ENCODE results near the gene DOCK2. TPM values are rescaled to one million over a fixed set of nuclear protein-coding genes. Genes with fewer than 3 reads are reported as not detected.

Gene DOCK2
- total and polyA plus RNA-seq, 2 donors: 4.1 to 19.1 TPM

DNA sequence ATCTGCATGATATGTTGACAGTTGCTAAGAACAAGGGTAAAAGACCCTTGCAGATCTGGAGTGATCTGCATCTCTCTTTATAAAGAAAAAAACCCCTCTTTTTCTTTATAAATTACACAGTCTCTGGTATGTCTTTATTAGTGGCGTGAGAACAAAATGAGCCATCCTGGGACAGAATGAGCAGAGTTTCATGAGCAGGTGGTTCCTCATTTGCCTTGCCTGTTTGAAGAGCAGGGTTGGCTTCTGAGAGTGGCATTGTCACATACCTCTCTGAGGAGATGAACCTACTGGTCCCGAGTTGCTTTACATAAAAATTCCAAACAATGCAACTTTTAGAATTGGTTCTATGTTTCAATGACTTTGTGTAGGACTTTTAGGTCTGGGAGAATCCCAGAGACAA is 249.0 kb downstream of the DOCK2 start:
- DNase-seq (ENCODE audit: extremely low spot score): no peak
- no peaks in the 10 kb centered on the region for H3K36me3 ChIP-seq (ENCODE audit: insufficient read depth)
- H3K27ac ChIP-seq (ENCODE audit: low read depth): no peak overlapping the region
- H3K4me1 ChIP-seq (ENCODE audit: insufficient read depth): no peaks in the 10 kb centered on the region
- H3K4me3 ChIP-seq (ENCODE audit: low read depth, low read length): no peak overlapping the region
- 82% methylated on average over 2 of the region's 2 CpGs for WGBS

DNA sequence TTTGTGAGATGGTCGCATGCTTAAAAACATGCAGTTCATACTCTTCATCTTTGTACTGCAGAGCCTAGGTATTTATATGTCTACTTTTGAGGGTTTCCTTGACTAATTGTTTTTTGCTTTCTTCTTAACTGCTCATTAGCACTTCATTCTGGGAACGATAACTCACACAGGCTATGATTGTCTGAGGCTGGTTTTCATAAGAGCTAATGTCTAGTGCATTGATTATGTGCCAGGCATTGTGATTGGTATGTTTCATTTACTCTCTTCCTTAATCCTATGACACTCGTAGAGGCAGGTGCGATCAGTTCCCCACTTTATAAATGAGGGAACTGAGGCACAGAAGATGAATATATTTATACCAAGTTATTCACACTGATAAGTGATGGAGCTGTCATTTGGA is 249.6 kb downstream of the DOCK2 start:
- H3K27ac ChIP-seq (ENCODE audit: low read depth): no peak overlapping the region
- WGBS: 89% methylated on average over 4 of the region's 4 CpGs
- H3K36me3 ChIP-seq (ENCODE audit: insufficient read depth): no peaks in the 10 kb centered on the region
- no peak overlapping the region for H3K4me3 ChIP-seq (ENCODE audit: low read depth, low read length)
- no peak for DNase-seq (ENCODE audit: extremely low spot score)
- no peaks in the 10 kb centered on the region for H3K4me1 ChIP-seq (ENCODE audit: insufficient read depth)

DNA sequence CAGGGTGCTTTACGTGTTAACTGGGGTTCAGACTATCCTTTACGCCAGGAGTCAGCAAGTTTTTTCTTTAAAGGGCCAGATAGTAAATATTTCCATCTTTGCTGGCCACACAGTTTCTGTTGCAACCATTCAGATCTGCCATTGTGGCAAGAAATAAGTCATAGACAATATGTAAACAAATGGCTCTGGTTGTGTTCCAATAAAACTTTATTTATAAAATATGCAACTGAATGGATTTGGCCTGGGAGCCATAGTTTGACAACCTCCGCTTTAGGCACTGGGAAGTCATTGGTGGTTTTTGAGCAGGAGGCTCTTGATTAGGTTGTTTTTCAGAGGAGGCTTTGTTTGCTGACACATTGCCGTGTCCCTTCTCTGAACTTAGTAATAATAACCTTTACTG is 252.5 kb downstream of the DOCK2 start:
- DNase-seq (ENCODE audit: extremely low spot score): no peak
- no peaks in the 10 kb centered on the region for H3K4me1 ChIP-seq (ENCODE audit: insufficient read depth)
- no peaks in the 10 kb centered on the region for H3K36me3 ChIP-seq (ENCODE audit: insufficient read depth)
- H3K27ac ChIP-seq (ENCODE audit: low read depth): no peak overlapping the region
- H3K4me3 ChIP-seq (ENCODE audit: low read depth, low read length): no peak overlapping the region
- WGBS: 64% methylated on average over 4 of the region's 4 CpGs

DNA sequence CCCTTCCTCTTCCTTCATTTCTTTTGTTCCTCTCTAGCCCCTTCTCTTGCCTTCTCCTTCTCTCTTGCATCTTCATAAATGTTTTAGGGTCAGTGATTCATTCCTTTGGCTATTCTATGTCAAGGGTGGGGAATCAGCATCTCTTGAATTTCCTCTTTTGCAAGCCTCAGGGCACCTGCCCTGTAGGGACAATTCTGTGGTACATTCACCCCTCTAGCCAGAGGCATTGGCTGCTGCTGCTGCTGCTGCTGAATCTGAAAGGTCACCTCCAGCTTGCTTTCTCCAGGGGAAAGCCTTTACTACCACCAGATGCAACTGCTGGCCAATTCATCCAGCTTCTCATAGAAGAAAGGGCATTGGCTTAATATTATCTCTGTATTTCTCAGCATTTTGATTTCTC is 255.9 kb downstream of the DOCK2 start:
- Histone ChIP-seq H3K27ac (ENCODE audit: low read depth) (no peak overlapping the region), H3K36me3 (ENCODE audit: insufficient read depth) (no peaks in the 10 kb centered on the region), H3K4me1 (ENCODE audit: insufficient read depth) (no peaks in the 10 kb centered on the region), H3K4me3 (ENCODE audit: low read depth, low read length) (no peak overlapping the region)
- DNase-seq (ENCODE audit: extremely low spot score): no peak

DNA sequence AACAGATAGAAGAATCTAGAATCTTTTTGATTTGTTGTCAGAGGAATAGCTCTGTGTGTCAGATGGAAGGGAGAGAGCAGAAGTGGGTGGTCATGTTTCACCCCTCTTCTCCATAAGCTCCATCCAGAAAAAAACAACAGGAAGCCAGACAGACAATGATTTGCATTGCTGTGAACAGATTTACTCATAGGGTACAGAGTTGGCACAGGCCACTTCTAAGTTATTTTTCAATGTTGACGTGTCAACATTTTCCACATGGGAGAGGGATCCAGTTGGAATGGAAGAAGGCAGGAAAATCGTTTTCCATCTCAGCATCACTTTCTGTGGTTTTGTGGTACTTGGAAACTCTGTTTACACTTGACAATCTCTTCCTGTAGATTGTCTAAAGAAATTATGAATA is 256.5 kb downstream of the DOCK2 start:
- Histone ChIP-seq H3K4me1 (ENCODE audit: insufficient read depth) (no peaks in the 10 kb centered on the region), H3K36me3 (ENCODE audit: insufficient read depth) (no peaks in the 10 kb centered on the region), H3K4me3 (ENCODE audit: low read depth, low read length) (no peak overlapping the region), H3K27ac (ENCODE audit: low read depth) (no peak overlapping the region)
- DNase-seq (ENCODE audit: extremely low spot score): no peak
- 49% methylated on average over 2 of the region's 2 CpGs for WGBS

DNA sequence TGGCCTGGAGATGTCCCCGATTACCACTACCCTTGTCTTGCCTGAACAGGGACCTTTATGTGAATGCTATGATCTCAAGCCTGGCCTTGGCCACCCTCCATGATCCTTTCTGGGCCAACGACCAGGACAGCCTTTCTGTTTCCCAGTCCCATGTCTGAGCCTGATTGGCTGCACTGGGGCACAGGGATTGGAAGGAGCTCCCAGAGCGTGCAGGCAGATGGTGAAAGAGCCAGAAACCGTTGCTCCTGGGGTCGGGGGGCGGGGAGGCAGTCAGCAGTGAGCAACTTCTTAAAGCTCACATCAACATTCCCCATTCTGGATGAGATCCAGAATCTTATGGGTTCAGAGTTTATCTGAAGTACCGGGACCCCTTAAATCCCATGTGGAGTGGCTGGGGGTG is 258.9 kb downstream of the DOCK2 start:
- 37% methylated on average over 7 of the region's 7 CpGs for WGBS
- Histone ChIP-seq H3K27ac (ENCODE audit: low read depth) (no peak overlapping the region), H3K4me1 (ENCODE audit: insufficient read depth) (no peaks in the 10 kb centered on the region), H3K36me3 (ENCODE audit: insufficient read depth) (no peaks in the 10 kb centered on the region), H3K4me3 (ENCODE audit: low read depth, low read length) (no peak overlapping the region)
- DNase-seq (ENCODE audit: extremely low spot score): no peak

DNA sequence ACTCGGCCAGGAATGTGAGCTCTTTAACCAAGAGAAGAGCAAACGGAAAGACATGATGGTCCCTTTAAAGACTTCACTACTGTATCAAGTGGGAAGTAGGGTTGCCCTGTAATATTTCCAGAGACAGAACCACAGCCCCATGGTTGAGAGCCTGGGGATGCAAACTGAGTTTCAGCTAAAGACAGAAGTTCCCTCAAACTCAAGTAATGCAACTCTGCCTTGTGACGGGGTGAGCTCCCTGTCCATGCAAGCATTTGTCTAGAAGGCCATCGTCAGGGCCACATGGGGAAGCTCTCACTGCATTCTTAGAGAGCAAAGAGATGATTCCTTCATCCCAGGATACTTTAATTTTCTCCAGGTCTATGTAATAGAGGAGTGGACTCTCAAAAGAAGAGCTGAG is 260.4 kb downstream of the DOCK2 start:
- Histone ChIP-seq H3K4me3 (ENCODE audit: low read depth, low read length) (no peak overlapping the region), H3K36me3 (ENCODE audit: insufficient read depth) (no peaks in the 10 kb centered on the region), H3K4me1 (ENCODE audit: insufficient read depth) (no peaks in the 10 kb centered on the region), H3K27ac (ENCODE audit: low read depth) (no peak overlapping the region)
- 90% methylated on average over 4 of the region's 4 CpGs for WGBS
- DNase-seq (ENCODE audit: extremely low spot score): no peak

DNA sequence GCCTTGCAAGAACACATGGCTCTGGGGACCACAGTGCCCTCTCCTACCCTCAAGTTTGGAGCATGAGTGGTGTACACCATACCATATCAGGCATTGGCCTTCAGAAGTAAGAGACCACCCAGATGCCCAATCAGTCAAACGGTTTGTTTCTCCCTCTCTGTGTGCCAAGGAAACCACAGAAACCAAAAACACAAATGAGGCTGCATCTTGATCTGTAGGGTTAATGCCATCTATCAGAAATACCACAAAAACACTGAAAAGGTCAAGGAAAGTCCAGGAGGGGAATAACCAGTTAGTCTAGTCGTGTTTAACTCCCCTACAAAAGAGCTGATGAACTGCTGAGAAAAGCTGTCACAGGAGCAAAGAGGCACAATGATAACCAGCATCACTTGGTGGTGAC is 264.8 kb downstream of the DOCK2 start:
- H3K4me3 ChIP-seq (ENCODE audit: low read depth, low read length): no peak overlapping the region
- H3K36me3 ChIP-seq (ENCODE audit: insufficient read depth): no peaks in the 10 kb centered on the region
- 59% methylated on average over 2 of the region's 2 CpGs for WGBS
- no peaks in the 10 kb centered on the region for H3K4me1 ChIP-seq (ENCODE audit: insufficient read depth)
- DNase-seq (ENCODE audit: extremely low spot score): no peak
- no peak overlapping the region for H3K27ac ChIP-seq (ENCODE audit: low read depth)

DNA sequence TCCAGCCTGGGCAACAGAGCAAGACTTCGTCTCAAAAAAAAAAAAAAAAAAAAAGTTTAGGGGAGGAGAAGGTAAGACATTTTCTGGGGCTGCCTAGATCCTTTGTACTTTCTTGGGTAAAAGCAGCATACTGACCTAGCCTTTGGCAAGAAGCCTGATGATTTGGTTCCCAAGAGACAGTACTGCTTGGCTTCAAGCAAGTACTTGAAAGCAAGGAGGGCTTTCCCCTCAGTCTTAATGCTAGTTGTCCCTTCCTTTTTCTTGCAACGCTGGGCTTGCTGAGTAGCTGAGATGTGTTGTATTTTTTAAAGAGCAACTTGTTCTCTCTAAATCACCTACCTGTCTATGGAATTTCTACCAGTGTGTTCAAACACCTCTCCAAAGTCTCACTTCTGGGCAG is 267.0 kb downstream of the DOCK2 start:
- H3K36me3 ChIP-seq (ENCODE audit: insufficient read depth): no peaks in the 10 kb centered on the region
- no peak overlapping the region for H3K27ac ChIP-seq (ENCODE audit: low read depth)
- H3K4me1 ChIP-seq (ENCODE audit: insufficient read depth): no peaks in the 10 kb centered on the region
- H3K4me3 ChIP-seq (ENCODE audit: low read depth, low read length): no peak overlapping the region
- no peak for DNase-seq (ENCODE audit: extremely low spot score)
- 57% methylated on average over 2 of the region's 2 CpGs for WGBS

DNA sequence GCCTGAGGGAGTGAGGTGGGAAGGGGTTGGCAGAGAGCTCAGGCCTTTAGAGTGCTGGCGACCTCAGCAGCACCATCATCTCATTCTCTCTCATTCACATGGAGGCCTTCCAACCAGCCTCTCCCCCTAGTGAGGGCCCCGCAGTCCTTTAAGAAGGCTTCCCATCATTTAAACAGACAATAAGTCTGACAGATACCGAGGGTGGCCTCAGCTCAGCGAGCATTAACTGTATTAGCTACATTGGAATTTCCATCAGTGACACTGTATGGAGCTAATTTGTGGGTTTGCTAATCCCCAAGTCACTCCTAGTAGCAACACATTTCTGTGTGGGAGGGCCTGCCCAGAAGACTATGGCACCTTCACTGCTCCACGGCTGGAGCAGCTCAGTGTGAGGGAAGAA is 267.4 kb downstream of the DOCK2 start:
- Histone ChIP-seq H3K4me3 (ENCODE audit: low read depth, low read length) (no peak overlapping the region), H3K27ac (ENCODE audit: low read depth) (no peak overlapping the region), H3K4me1 (ENCODE audit: insufficient read depth) (no peaks in the 10 kb centered on the region), H3K36me3 (ENCODE audit: insufficient read depth) (no peaks in the 10 kb centered on the region)
- WGBS: 64% methylated on average over 5 of the region's 5 CpGs
- DNase-seq (ENCODE audit: extremely low spot score): no peak

DNA sequence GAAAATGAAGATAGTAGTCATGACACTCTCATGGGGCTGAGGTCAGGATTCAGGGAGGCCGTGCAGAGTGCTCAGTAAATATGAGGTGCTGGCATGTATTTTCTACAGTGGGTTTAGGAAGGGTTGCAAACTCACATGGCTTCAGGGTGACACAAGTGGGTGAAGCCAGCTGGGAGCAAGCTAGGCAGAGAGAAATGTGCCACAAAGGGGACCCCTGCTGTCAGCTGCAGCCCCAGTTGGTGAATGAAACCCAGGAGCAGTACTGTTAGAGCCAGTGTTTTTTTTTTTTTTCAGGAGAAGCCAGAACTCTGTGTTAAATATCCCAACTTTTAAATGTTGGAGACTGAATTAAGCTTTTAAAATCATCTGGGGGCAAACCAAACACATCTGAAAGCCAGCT is 267.9 kb downstream of the DOCK2 start:
- 91% methylated on average over 1 of the region's 1 CpG for WGBS
- Histone ChIP-seq H3K36me3 (ENCODE audit: insufficient read depth) (no peaks in the 10 kb centered on the region), H3K27ac (ENCODE audit: low read depth) (no peak overlapping the region), H3K4me1 (ENCODE audit: insufficient read depth) (no peaks in the 10 kb centered on the region), H3K4me3 (ENCODE audit: low read depth, low read length) (no peak overlapping the region)
- no peak for DNase-seq (ENCODE audit: extremely low spot score)

DNA sequence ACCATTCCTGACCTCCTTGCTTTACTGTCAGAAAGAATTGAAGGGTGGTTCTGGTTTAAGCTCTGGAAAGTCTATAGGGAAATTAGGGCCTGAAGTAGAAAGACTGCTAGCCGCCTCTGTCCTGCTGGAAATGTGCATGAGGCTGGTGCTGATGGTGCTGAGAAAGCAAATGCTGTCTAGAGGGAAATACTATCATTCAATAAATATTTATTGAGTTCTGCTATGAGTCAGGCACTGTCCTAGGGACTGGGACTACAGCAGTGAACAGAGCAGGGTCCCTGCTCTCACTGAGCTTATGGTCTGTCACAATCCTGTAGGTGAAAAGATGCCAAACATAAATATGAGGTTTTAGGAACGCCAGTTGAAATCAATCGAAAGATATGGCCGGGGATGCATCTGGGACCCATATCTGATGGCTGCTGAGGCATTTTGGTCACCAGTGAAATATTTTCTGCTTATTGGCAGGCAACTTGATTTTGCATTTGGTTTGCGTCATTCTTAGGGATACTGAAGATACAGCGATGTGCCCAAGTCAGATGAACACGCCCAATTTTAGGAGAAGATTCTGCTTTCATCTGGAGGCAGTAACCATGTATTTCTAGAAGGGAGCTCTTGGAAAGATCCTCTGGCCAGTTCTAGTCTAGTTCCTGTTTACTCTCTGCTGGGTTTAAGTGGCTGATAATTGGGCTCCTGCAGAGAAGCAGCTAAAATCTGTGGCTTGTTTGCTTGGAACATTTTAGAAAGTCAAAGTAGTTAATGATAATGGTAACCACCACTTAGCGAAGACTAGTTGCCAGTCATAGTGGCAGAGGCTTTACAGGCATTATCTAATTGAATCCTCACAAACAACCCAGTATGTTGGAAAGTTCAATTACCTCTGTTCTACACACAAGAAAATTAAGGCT is 269.9 kb downstream of the DOCK2 start:
- Histone ChIP-seq H3K36me3 (ENCODE audit: insufficient read depth) (no peaks in the 10 kb centered on the region), H3K4me3 (ENCODE audit: low read depth, low read length) (no peak overlapping the region), H3K27ac (ENCODE audit: low read depth) (no peak overlapping the region), H3K4me1 (ENCODE audit: insufficient read depth) (no peaks in the 10 kb centered on the region)
- DNase-seq (ENCODE audit: extremely low spot score): no peak
- WGBS: 57% methylated on average over 8 of the region's 8 CpGs

DNA sequence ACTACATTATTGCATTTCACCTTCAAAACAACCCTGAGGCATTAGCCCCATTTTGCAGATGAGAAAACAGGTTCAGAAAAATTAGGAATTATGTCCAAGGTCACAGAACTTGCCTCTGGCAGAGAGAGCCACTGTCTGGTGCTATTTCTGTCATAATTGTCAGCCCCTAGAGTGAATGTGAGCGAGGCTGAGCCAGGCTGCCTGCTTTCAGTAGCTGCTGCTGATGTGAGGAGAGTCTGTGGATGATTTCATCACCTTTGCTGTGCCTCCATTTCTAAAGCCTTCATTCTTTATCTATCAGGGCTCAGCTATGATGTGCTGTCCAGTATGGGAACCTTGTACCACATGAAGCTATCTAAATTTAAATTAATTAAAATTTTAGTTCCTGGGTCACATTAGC is 271.8 kb downstream of the DOCK2 start:
- Histone ChIP-seq H3K4me3 (ENCODE audit: low read depth, low read length) (no peak overlapping the region), H3K27ac (ENCODE audit: low read depth) (no peak overlapping the region), H3K36me3 (ENCODE audit: insufficient read depth) (no peaks in the 10 kb centered on the region), H3K4me1 (ENCODE audit: insufficient read depth) (no peaks in the 10 kb centered on the region)
- no peak for DNase-seq (ENCODE audit: extremely low spot score)
- 77% methylated on average over 1 of the region's 1 CpG for WGBS

DNA sequence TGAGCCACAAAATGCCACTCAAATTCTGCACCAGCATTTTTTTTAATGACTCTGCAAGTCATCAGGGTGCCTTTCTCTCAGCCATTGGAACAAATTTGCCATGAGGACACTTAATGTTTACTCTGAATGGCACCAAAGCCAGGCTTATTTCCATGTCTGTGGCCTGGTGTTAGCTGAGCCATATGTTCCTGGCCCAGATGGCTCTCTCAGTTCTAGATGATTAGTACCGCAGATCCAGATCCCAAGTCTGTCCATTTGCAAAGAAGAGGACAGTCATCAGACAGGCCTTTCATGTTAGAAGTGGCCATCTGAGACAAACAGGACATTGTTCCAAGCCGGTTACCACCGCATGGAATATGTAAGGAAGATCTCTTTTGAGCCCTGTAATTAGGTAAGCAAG is 272.9 kb downstream of the DOCK2 start:
- DNase-seq (ENCODE audit: extremely low spot score): no peak
- Histone ChIP-seq H3K4me1 (ENCODE audit: insufficient read depth) (no peaks in the 10 kb centered on the region), H3K4me3 (ENCODE audit: low read depth, low read length) (no peak overlapping the region), H3K27ac (ENCODE audit: low read depth) (no peak overlapping the region), H3K36me3 (ENCODE audit: insufficient read depth) (no peaks in the 10 kb centered on the region)
- WGBS: 91% methylated on average over 3 of the region's 3 CpGs

DNA sequence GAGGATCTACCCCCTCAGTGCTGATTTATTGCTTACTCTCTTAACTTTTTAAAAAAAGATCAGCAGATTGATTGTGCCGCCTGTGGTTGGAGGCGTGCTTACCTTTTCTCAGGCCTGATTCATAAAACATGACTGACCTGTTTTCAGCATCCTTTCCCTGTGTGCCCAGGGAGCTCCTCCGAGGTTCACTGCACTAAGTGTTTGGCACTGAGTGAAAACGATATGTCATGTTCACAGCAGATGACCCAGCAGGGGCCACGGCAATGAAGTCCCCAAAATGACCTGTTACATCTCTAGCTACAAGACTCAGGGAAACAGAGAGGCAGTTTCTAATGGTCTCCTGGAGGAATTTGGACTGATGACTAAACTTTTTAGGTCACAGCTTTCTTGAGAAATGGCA is 273.3 kb downstream of the DOCK2 start:
- Histone ChIP-seq H3K4me1 (ENCODE audit: insufficient read depth) (no peaks in the 10 kb centered on the region), H3K36me3 (ENCODE audit: insufficient read depth) (no peaks in the 10 kb centered on the region), H3K4me3 (ENCODE audit: low read depth, low read length) (no peak overlapping the region), H3K27ac (ENCODE audit: low read depth) (no peak overlapping the region)
- DNase-seq (ENCODE audit: extremely low spot score): no peak
- WGBS: 81% methylated on average over 5 of the region's 5 CpGs

Measured in urinary bladder (tissue), 4 donors.